GM23248 (cell line): ENCODE measurements around the gene IFT25. TPM values are rescaled to one million over a fixed set of nuclear protein-coding genes. Genes with fewer than 3 reads are reported as not detected.
A peak's percentile ranks its signal among the peaks of the same experiment; 100 is the strongest.

Experiments used
- DNase-seq: peaks from one replicate; pipeline ENCODE4 v3.0.0-alpha.2; 2015
- H2AFZ ChIP-seq: fragments of 200-600 bp; sonication (generic); 2 replicates; pipeline ENCODE4 v1.6.1; 2016; ENCODE audit warnings: antibody characterized with exemption
- H3F3A ChIP-seq: fragments of 200-600 bp; sonication (generic); 2 replicates; pipeline ENCODE4 v1.6.1; 2016; ENCODE audit warnings: mild to moderate bottlenecking, antibody characterized with exemption, mixed run types; ENCODE audit not compliant: insufficient read depth
- H3K27ac ChIP-seq: fragments of 200-600 bp; sonication (generic); 2 replicates; pipeline ENCODE4 v1.5.1; 2016; ENCODE audit warnings: mild to moderate bottlenecking
- H3K27me3 ChIP-seq: fragments of 200-600 bp; sonication (generic); replicated peaks from 2 replicates; pipeline ENCODE4 v1.6.1; 2016; ENCODE audit warnings: mild to moderate bottlenecking; ENCODE audit not compliant: insufficient read depth
- H3K36me3 ChIP-seq: fragments of 200-600 bp; sonication (generic); 2 replicates; pipeline ENCODE4 v1.6.1; 2016; ENCODE audit warnings: low read depth, mild to moderate bottlenecking
- H3K4me1 ChIP-seq: fragments of 200-600 bp; sonication (generic); 2 replicates; pipeline ENCODE4 v1.6.1; 2016; ENCODE audit warnings: mild to moderate bottlenecking; ENCODE audit not compliant: insufficient read depth
- H3K4me2 ChIP-seq: fragments of 200-600 bp; sonication (generic); one replicate; pipeline ENCODE4 v1.6.1; 2016; ENCODE audit warnings: mild to moderate bottlenecking; ENCODE audit not compliant: unreplicated experiment
- H3K4me3 ChIP-seq: fragments of 200-600 bp; sonication (generic); 2 replicates; pipeline ENCODE4 v1.5.1; 2016; ENCODE audit warnings: mild to moderate bottlenecking
- H3K79me2 ChIP-seq: fragments of 200-600 bp; sonication (generic); 2 replicates; pipeline ENCODE4 v1.6.1; 2016; ENCODE audit warnings: mild to moderate bottlenecking; ENCODE audit not compliant: insufficient read depth
- H3K9ac ChIP-seq: fragments of 200-600 bp; sonication (generic); 2 replicates; pipeline ENCODE4 v1.6.1; 2016; ENCODE audit warnings: mild to moderate bottlenecking
- H3K9me2 ChIP-seq: fragments of 200-600 bp; sonication (generic); 2 replicates; pipeline ENCODE4 v1.6.1; 2016; ENCODE audit warnings: mixed run types, mild to moderate bottlenecking, moderate library complexity; ENCODE audit not compliant: insufficient read depth
- H3K9me3 ChIP-seq: fragments of 200-600 bp; sonication (generic); one replicate; pipeline ENCODE4 v1.6.1; 2017; ENCODE audit warnings: low read depth
- H4K20me1 ChIP-seq: fragments of 200-600 bp; sonication (generic); 2 replicates; pipeline ENCODE4 v1.6.0; 2016; ENCODE audit not compliant: insufficient read depth
- EZH2 ChIP-seq: fragments of 200-600 bp; sonication (generic); IDR thresholded peaks from 2 replicates; pipeline ENCODE4 v1.6.1; 2018; ENCODE audit warnings: antibody characterized with exemption, mild to moderate bottlenecking; ENCODE audit not compliant: insufficient read depth, poor library complexity, severe bottlenecking
- EZH2phosphoT487 ChIP-seq: fragments of 200-600 bp; sonication (generic); IDR thresholded peaks from 2 replicates; pipeline ENCODE4 v1.6.1; 2018; ENCODE audit warnings: antibody characterized with exemption, moderate library complexity, mild to moderate bottlenecking, low read depth; ENCODE audit not compliant: insufficient read depth
- WGBS, 2 experiments: methylation state at CpG; one replicate each; pipeline ENCODE4 v1.1.6; 2015 to 2017; ENCODE audit warnings: low lambda C conversion rate in 2 of 2, low coverage in 1 of 2; ENCODE audit errors: missing lambda C conversion rate in 2 of 2; 5-methylcytosine and 5-hydroxymethylcytosine counted together
- in situ Hi-C: fragments of 300-500 bp; cut with MboI; formaldehyde crosslinking; loops from 2 replicates; pipeline ENCODE4 v1.15.0; 2020
- polyA plus RNA-seq: library from polyadenylated mRNA; unstranded; fragments of >200 nt; fragmentation: Nextera tagmentation; extraction: Ambion mirVana; gene quantifications from 2 replicates; pipeline ENCODE4 v1.2.1, GENCODE V29; 2016
- total RNA-seq: library from RNA; depleted of rRNA; stranded (reverse); fragments of >200 nt; shearing (Covaris generic); gene quantifications from 2 replicates; pipeline ENCODE4 v1.2.3, GENCODE V29; 2014

Gene IFT25
- total and polyA plus RNA-seq, 2 experiments from 2014 or later = 18.4 to 65.2 TPM

- TF ChIP-seq EZH2 (no peak), EZH2phosphoT487 (no peak)
- H4K20me1 ChIP-seq = no peaks in the 10 kb centered on the region
- DNase-seq = peak; percentile 22
- peaks cover 6% of the 10 kb centered on the region for H3K9me3 ChIP-seq
- no peaks in the 10 kb centered on the region for H3K9me2 ChIP-seq
- H3F3A ChIP-seq = peaks cover 15% of the 10 kb centered on the region; the same call in 1 of the 2 replicates
- peaks cover 15% of the 10 kb centered on the region; the same call in 1 of the 2 replicates for H3K36me3 ChIP-seq
- no peak overlapping the region for H3K4me2 ChIP-seq
- 98 to 100% methylated on average over 1 of the region's 1 CpG for WGBS, 2 experiments
- H3K27me3 ChIP-seq = no peaks in the 10 kb centered on the region
- H2AFZ ChIP-seq = no peak overlapping the region
- no peak overlapping the region for H3K9ac ChIP-seq
- H3K27ac ChIP-seq = no peak overlapping the region
- H3K79me2 ChIP-seq = peaks cover 32% of the 10 kb centered on the region
- H3K4me3 ChIP-seq = no peak overlapping the region
- peaks cover 9% of the 10 kb centered on the region for H3K4me1 ChIP-seq
- in situ Hi-C loops = no loop called here
These were observed 11.2 kb downstream of the IFT25 start for GRCh38 chr1:53934170-53934765.

- WGBS, 2 experiments = 97 to 98% methylated on average over 2 of the region's 2 CpGs
- in situ Hi-C loops = no loop called here
- peaks cover 25% of the 10 kb centered on the region for H3K36me3 ChIP-seq
- TF ChIP-seq EZH2 (no peak), EZH2phosphoT487 (no peak)
- no peaks in the 10 kb centered on the region for H3F3A ChIP-seq
- DNase-seq = no peak
- H4K20me1 ChIP-seq = no peaks in the 10 kb centered on the region
- H2AFZ ChIP-seq = no peak overlapping the region
- no peaks in the 10 kb centered on the region for H3K27me3 ChIP-seq
- no peaks in the 10 kb centered on the region for H3K4me1 ChIP-seq
- H3K9me3 ChIP-seq = peaks cover 6% of the 10 kb centered on the region
- no peak overlapping the region for H3K27ac ChIP-seq
- no peak overlapping the region for H3K4me2 ChIP-seq
- H3K79me2 ChIP-seq = peaks cover 18% of the 10 kb centered on the region
- H3K9me2 ChIP-seq = no peaks in the 10 kb centered on the region
- H3K4me3 ChIP-seq = no peak overlapping the region
- H3K9ac ChIP-seq = no peak overlapping the region
These were observed 14.0 kb downstream of the IFT25 start for GRCh38 chr1:53931523-53931922.

- Histone ChIP-seq H3K9me2 (no peaks in the 10 kb centered on the region), H3K4me3 (no peak overlapping the region), H3K9me3 (peaks cover 6% of the 10 kb centered on the region), H3K4me2 (no peak overlapping the region), H2AFZ (no peak overlapping the region), H3K36me3 (peaks cover 25% of the 10 kb centered on the region), H3K4me1 (no peaks in the 10 kb centered on the region), H4K20me1 (no peaks in the 10 kb centered on the region), H3K27ac (no peak overlapping the region), H3K79me2 (peaks cover 12% of the 10 kb centered on the region), H3K27me3 (no peaks in the 10 kb centered on the region), H3F3A (no peaks in the 10 kb centered on the region), H3K9ac (no peak overlapping the region)
- TF ChIP-seq EZH2 = no peak
- no peak for TF ChIP-seq EZH2phosphoT487
- in situ Hi-C loops = no loop called here
- no peak for DNase-seq
- WGBS, 2 experiments = 92 to 97% methylated on average over 3 of the region's 3 CpGs
These were observed 14.6 kb downstream of the IFT25 start for GRCh38 chr1:53930932-53931331.

GRCh38 chr1:53929246-53929960, 16.1 kb downstream of the IFT25 start:
- H3F3A ChIP-seq = no peaks in the 10 kb centered on the region
- WGBS, 2 experiments = 93 to 97% methylated on average over 2 of the region's 2 CpGs
- DNase-seq = no peak
- H3K79me2 ChIP-seq = peaks cover 6% of the 10 kb centered on the region; the same call in 1 of the 2 replicates
- H2AFZ ChIP-seq = no peak overlapping the region
- no peaks in the 10 kb centered on the region for H3K27me3 ChIP-seq
- H4K20me1 ChIP-seq = no peaks in the 10 kb centered on the region
- no peak overlapping the region for H3K27ac ChIP-seq
- no peak overlapping the region for H3K9ac ChIP-seq
- H3K9me3 ChIP-seq = peaks cover 6% of the 10 kb centered on the region
- no peaks in the 10 kb centered on the region for H3K4me1 ChIP-seq
- no peaks in the 10 kb centered on the region for H3K9me2 ChIP-seq
- no peak for TF ChIP-seq EZH2phosphoT487
- H3K4me3 ChIP-seq = no peak overlapping the region
- in situ Hi-C loops = no loop called here
- H3K36me3 ChIP-seq = peaks cover 25% of the 10 kb centered on the region
- no peak overlapping the region for H3K4me2 ChIP-seq
